GM19035 (cell line): ENCODE data around the gene SSX7.
"Not testable (repeated sequence)": the region's sequence is repeated elsewhere in the genome, so short reads cannot be mapped to it uniquely, and the experiment has no call there.

Experiments used
- ATAC-seq: cut with Tn5 transposase; IDR thresholded peaks from one replicate; pipeline ENCODE4 v1.9.1; 2021; ENCODE audit not compliant: unreplicated experiment

The SSX7 gene, protein sequence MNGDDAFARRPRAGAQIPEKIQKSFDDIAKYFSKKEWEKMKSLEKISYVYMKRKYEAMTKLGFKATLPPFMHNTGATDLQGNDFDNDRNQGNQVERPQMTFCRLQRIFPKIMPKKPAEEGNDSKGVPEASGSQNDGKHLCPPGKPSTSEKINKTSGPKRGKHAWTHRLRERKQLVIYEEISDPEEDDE

DNA sequence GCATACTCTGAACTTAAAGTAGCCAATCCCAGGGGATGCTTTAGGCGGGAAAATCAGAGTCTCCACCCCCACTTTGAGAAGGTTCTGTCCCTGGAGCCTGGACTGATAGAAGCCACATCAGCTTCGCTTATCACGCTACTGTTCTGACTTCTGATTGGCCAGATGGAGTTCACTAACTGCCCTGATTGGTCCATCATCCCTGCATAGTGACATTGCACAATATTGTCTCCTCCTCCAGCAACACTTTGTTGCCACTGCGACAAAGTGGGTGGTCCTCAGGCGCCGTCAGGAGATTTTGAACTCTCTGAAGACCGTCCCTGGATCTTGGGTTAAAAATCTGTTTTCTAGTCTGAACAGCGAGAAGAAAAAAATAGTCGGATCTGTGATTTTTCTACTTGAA is at the start of gene SSX7:
TSS of gene SSX7 (minus strand) at position 101 of the 400 bp plus-strand sequence. CDS start 1,428 bp downstream, outside the sequence.
- ATAC-seq = not testable (repeated sequence)

DNA sequence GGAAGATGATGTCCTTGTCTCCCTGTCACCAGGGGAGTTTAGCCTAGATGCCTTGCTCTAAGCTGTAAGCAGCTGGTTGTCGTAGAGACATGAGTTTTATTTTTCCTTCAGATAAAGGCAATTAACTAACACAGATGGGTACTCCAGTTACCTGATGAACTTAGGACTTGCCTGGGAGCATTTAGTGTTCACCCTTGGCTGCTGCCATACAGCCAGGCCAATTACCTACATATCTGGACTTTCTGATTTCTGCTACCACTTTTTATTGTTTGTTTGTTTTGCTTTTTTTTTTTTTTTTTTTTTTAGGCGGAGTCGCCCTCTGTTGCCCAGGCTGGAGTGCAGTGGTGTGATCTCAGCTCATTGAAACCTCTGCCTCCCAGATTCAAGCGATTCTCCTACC is 37.3 kb upstream of the SSX7 start:
- ATAC-seq = not testable (repeated sequence)

GRCh38 chrX:52662218-52662617 is 7.5 kb upstream of the SSX7 start:
- not testable (repeated sequence) for ATAC-seq

DNA sequence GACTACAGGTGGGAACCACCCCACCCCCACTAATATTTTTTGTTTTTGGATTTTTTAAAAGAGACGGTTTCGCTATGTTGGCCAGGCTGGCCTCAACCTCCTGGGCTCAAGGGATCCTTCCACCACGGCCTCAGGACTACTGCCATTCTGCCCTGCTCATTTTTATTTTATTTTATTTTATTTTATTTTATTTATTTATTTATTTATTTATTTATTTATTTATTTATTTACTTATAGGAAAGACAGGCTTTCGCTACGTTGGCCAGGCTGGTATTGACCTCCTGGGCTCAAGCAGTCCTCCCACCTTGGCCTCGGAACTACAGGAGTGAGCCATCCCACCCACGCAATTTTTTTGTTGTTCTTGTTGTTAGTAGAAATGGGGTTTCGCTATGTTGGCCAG is 775 bp upstream of the SSX7 start:
- not testable (repeated sequence) for ATAC-seq

GRCh38 chrX:52650676-52651075 is 4.0 kb downstream of the SSX7 start:
- not testable (repeated sequence) for ATAC-seq

DNA sequence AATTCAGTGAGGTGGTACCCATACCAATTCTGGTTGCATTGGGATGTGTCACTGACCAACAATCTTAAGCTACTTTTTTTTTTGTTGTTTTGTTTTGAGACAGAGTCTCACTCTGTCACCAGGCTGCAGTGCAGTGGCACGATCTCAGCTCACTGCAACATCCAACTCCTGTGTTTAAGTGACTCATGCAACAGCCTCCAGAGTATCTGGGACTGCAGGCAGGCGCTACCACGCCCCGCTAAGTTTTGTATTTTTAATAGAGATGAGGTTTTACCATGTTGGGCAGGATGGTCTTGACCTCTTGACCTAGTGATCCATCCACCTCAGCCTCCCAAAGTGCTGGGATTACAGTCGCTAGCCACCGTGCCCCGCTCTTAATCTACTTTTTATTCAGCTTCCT is 5.7 kb downstream of the SSX7 start:
- ATAC-seq = not testable (repeated sequence)

DNA sequence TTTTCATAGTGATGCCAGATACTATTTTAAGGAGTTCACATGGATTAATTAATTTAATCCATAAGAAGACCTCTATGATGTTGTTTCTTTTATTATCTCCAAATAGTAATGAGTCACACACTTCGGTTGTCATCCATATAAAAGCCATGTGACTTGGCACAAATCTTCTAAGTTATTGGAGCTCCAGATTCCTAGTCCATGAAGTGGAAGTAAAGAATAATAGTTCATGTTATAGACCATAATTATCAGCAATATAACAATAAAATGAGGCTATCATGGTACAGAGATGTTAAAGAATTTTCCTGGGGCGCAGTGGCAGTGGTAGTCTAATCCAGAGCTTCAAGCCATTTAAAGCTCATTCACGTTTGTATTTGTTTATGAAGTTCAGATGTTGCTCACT is 26.2 kb downstream of the SSX7 start:
- not testable (repeated sequence) for ATAC-seq

DNA sequence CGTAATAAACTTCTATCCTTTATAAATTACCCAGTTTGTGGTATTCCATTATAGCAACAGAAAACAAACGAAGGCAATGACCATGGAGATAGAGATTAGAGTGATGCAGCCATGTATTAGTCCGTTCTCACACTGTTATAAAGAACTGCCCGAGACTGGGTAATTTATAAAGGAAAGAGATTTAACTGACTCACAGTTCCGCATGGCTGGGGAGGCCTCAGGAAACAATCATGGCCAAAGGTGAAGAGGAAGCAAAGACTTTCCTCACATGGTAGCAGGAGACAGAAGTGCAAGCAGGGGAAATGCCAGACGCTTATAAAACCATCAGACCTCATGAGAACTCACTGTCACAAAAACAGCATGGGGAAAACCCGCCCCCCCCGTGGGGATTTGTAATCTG is 34.0 kb downstream of the SSX7 start:
- not testable (repeated sequence) for ATAC-seq

DNA sequence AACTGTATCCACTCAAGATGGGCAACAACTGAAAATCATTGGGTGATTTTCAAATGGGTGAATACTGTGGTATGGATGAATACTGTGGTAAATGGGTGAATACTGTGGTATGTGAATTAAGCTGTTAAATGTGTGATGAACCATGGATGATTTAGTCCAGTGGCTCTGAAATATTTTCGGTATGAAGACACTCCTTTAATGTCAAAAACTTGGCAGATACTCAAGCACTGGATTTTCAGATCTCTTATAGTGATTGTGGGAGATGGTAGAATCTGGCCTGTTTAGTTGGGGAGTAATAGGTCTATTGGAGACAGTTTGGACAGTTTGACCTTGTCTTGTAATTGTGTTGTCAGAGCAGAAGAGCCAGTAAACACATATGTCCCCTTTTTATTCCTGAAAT is 45.7 kb downstream of the SSX7 start:
- ATAC-seq = no peak

DNA sequence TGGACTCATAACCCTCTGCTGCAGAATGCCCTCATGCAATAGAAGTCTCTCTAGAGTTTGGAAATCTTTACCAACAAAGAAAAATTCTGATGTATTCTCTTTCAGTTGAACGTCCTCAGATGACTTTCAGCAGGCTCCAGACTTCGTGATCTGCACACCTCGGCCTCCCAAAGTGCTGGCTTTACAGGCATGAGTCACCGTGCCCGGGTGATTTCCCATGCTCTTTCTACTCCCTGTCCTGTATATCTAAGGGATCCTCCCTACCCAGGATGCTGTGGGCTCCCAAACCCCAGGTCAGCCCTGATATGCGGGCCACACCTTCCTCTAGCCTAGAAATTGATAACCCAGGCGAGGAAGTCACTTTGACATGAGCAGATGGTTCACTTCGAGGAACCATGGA is 51.5 kb downstream of the SSX7 start:
- not testable (repeated sequence) for ATAC-seq

GRCh38 chrX:52598886-52599285 is 55.8 kb downstream of the SSX7 start:
- ATAC-seq = no peak

GRCh38 chrX:52594658-52595057 is 60.0 kb downstream of the SSX7 start:
- ATAC-seq = no peak
